ENCODE data around the gene ACOX3.

DNA sequence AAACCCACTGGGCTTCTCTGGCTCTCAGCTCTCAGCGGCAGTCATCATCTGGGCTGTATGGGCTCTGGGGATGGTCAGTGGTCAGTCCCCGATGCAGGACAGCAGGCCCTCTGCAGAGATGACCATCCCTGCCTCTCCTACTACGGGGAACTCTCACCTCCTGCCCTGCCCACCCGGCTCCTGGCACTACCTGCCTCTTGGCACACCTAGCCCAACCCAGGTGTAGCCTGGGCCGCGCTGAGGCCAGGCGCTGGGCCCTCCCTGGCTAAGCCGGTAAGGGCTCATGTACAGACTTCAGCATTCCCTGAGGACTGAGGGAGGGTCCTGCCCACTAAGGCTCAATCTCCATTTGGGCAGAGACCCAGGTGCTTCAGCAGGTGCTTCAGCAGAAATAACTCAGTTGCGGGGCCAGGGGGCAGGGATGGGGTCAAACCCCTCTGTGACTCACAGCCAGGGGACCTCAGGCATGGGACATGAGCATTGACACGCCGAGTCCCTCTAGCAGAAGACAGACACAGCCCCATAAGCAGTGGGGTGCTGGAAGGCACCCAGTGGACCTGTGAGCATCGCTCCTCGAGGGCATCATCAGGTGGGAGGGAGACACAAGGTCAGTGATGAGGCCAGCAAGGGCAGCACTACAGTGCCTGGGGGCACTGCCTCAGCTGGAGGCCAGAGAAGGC is 71.0 kb downstream of the ACOX3 start:
- TF ChIP-seq RAD21 (IDR thresholded peaks at IDR 0.05; ENCODE audit: insufficient read depth, low read depth, low read length) (no peak), NFIC (IDR thresholded peaks at IDR 0.05; ENCODE audit: low read depth, low read length) (no peak), YBX1 (IDR thresholded peaks at IDR 0.05) (no peak), JUNB (IDR thresholded peaks at IDR 0.05) (no peak), POLR2AphosphoS2 (IDR thresholded peaks at IDR 0.05; ENCODE audit: low read depth, low read length) (no peak), NR2C1 (IDR thresholded peaks at IDR 0.05) (no peak), ASH2L (IDR thresholded peaks at IDR 0.05; ENCODE audit: borderline replicate concordance, low read depth) (no peak), SMAD1 (IDR thresholded peaks at IDR 0.05; ENCODE audit: low read depth, partially characterized antibody) (no peak), SIX5 (IDR thresholded peaks at IDR 0.05; ENCODE audit: low read depth, low read length, severe bottlenecking) (no peak), POLR2A (IDR thresholded peaks at IDR 0.05; ENCODE audit: low read depth, low read length) (no peak), TAF1 (IDR thresholded peaks at IDR 0.05; ENCODE audit: borderline replicate concordance, low read depth, low read length) (no peak)
- TF ChIP-seq, protein P1, sequence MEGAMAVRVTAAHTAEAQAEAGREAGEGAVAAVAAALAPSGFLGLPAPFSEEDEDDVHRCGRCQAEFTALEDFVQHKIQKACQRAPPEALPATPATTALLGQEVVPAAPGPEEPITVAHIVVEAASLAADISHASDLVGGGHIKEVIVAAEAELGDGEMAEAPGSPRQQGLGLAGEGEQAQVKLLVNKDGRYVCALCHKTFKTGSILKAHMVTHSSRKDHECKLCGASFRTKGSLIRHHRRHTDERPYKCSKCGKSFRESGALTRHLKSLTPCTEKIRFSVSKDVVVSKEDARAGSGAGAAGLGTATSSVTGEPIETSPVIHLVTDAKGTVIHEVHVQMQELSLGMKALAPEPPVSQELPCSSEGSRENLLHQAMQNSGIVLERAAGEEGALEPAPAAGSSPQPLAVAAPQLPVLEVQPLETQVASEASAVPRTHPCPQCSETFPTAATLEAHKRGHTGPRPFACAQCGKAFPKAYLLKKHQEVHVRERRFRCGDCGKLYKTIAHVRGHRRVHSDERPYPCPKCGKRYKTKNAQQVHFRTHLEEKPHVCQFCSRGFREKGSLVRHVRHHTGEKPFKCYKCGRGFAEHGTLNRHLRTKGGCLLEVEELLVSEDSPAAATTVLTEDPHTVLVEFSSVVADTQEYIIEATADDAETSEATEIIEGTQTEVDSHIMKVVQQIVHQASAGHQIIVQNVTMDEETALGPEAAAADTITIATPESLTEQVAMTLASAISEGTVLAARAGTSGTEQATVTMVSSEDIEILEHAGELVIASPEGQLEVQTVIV (IDR thresholded peaks at IDR 0.05; ENCODE audit: borderline replicate concordance, partially characterized antibody): no peak
- TF ChIP-seq, protein P2, sequence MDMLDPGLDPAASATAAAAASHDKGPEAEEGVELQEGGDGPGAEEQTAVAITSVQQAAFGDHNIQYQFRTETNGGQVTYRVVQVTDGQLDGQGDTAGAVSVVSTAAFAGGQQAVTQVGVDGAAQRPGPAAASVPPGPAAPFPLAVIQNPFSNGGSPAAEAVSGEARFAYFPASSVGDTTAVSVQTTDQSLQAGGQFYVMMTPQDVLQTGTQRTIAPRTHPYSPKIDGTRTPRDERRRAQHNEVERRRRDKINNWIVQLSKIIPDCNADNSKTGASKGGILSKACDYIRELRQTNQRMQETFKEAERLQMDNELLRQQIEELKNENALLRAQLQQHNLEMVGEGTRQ (IDR thresholded peaks at IDR 0.05; ENCODE audit: borderline replicate concordance, low read depth, low read length): no peak
- TF ChIP-seq, protein P3, sequence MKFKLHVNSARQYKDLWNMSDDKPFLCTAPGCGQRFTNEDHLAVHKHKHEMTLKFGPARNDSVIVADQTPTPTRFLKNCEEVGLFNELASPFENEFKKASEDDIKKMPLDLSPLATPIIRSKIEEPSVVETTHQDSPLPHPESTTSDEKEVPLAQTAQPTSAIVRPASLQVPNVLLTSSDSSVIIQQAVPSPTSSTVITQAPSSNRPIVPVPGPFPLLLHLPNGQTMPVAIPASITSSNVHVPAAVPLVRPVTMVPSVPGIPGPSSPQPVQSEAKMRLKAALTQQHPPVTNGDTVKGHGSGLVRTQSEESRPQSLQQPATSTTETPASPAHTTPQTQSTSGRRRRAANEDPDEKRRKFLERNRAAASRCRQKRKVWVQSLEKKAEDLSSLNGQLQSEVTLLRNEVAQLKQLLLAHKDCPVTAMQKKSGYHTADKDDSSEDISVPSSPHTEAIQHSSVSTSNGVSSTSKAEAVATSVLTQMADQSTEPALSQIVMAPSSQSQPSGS (IDR thresholded peaks at IDR 0.05; ENCODE audit: low read length): no peak
